ENCODE data around the gene HBP1. TPM values are rescaled to one million over a fixed set of nuclear protein-coding genes. Genes with fewer than 3 reads are reported as not detected.
"Not testable (repeated sequence)": the region's sequence is repeated elsewhere in the genome, so short reads cannot be mapped to it uniquely, and the experiment has no call there.

HBP1 gene
- total and polyA plus RNA-seq, 8 donors: 47.9 to 181 (median 125) TPM

DNA sequence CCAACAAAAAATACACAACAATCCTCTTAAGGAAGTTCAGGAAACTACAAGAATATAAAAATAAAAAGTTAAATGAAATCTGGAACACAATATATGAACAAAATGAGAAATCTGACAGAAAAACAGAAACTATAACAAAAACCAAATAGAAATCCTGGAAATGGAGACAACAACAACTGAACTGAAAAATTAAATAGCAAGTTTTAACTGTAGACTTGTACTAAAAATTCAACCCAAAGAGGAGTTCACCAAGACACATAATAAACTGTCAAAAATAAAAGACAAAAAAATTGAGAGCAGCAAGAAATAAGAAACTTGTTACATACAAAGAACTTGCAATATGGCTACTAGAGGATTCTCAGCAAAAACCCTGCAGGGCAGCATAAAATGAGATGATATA lies 45.1 kb downstream of the HBP1 start:
- ATAC-seq (no peak), DNase-seq (no peak)
- H3K36me3 ChIP-seq: peaks cover 0 to 20% of the 10 kb centered on the region in 2 donors
- TF ChIP-seq, protein P1, sequence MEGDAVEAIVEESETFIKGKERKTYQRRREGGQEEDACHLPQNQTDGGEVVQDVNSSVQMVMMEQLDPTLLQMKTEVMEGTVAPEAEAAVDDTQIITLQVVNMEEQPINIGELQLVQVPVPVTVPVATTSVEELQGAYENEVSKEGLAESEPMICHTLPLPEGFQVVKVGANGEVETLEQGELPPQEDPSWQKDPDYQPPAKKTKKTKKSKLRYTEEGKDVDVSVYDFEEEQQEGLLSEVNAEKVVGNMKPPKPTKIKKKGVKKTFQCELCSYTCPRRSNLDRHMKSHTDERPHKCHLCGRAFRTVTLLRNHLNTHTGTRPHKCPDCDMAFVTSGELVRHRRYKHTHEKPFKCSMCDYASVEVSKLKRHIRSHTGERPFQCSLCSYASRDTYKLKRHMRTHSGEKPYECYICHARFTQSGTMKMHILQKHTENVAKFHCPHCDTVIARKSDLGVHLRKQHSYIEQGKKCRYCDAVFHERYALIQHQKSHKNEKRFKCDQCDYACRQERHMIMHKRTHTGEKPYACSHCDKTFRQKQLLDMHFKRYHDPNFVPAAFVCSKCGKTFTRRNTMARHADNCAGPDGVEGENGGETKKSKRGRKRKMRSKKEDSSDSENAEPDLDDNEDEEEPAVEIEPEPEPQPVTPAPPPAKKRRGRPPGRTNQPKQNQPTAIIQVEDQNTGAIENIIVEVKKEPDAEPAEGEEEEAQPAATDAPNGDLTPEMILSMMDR (IDR thresholded peaks at IDR 0.05): no peak
- H3K4me1 ChIP-seq: no peaks in the 10 kb centered on the region
- no peak overlapping the region for H3K27ac ChIP-seq
- intact Hi-C loops (cut with DNase I): no loop called here
- H3K4me3 ChIP-seq: no peak overlapping the region
- H3K27me3 ChIP-seq: no peaks in the 10 kb centered on the region
- H3K9me3 ChIP-seq: peaks cover 0 to 11% of the 10 kb centered on the region in 2 donors

DNA sequence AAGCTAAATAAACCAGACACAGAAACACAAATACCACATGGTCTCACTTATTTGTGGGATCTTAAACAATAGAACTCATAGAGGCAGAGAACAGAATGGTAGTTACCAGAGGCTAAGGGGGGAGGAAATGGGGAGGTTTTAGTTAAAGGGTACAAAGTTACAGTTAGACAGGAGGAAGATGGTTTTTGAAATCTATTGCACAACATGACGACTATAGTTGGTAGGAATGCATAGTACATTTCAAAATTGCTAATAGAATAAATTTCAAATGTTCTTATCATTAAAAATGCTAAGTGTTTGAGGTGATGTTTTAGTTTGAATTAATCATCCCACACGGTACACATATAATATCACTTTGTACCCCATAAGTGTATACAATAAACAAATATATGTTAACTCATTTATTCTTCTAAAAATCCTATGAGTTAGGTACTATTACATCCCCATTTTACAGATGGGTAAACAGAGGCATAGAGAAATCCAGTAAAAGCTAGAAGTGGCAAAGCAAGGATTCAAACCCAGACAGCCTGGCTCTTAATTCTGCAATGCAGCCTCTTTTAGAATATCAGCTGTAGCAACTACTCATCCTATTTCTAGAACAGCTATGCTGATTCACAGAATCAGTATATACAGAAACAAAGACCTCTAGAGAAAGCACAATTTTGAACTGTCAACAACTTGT lies 50.9 kb downstream of the HBP1 start:
- Histone ChIP-seq H3K4me3 (no peak overlapping the region), H3K9me3 (no peaks in the 10 kb centered on the region), H3K27me3 (no peaks in the 10 kb centered on the region), H3K4me1 (no peaks in the 10 kb centered on the region), H3K27ac (no peak overlapping the region), H3K36me3 (peaks cover 0 to 6% of the 10 kb centered on the region in 2 donors)
- ATAC-seq (no peak), DNase-seq (no peak)
- intact Hi-C loops (cut with DNase I): no loop called here
- TF ChIP-seq, protein P1 (IDR thresholded peaks at IDR 0.05): no peak

DNA sequence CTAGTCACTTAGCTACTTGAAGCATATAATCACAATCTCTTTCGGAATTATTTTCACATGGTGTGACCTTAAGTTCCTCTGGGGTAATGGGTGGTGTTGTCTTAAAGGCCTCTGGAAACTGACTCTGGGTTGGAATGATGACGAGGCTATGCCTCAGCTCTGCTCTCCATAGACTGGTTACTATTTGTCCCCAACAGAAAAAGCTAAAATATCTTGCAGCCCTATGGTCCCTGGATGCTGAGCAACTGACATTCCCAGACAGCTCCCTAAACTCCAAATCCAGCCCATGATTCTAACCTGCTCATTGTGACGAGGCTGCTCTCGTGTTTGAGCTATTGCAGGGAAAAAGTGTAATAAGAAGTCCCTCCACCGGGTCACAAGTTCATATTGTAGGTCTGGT lies 51.6 kb downstream of the HBP1 start:
- ATAC-seq: no peak
- TF ChIP-seq, protein P1 (IDR thresholded peaks at IDR 0.05): no peak
- intact Hi-C loops (cut with DNase I): no loop called here
- Histone ChIP-seq H3K4me3 (no peak overlapping the region), H3K27ac (no peak overlapping the region), H3K36me3 (peaks cover 0 to 7% of the 10 kb centered on the region in 2 donors), H3K9me3 (no peaks in the 10 kb centered on the region), H3K4me1 (no peaks in the 10 kb centered on the region), H3K27me3 (no peaks in the 10 kb centered on the region)
- no peak for DNase-seq

DNA sequence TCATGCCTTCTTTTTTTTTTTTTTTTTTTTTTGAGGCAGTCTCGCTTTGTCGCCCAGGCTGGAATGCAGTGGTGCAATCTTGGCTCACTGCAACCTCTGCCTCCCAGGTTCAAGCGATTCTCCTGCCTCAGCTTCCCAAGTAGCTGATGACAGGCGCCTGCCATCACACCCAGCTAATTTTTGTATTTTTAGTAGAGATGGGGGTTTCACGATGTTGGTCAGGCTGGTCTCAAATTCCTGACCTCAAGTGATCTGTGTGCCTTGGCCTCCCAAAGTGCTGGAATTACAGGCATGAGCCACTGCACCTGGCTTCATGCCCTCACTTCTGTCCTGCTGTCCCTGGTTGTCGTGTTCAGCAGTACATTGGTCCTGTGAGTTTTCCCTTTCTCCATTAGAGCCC lies 52.0 kb downstream of the HBP1 start:
- H3K4me3 ChIP-seq; H3K9me3 ChIP-seq; H3K27me3 ChIP-seq; ATAC-seq; intact Hi-C loops (cut with DNase I); H3K27ac ChIP-seq; DNase-seq; H3K4me1 ChIP-seq: not testable (repeated sequence)
- H3K36me3 ChIP-seq: peaks cover 0 to 11% of the 10 kb centered on the region in 2 donors

DNA sequence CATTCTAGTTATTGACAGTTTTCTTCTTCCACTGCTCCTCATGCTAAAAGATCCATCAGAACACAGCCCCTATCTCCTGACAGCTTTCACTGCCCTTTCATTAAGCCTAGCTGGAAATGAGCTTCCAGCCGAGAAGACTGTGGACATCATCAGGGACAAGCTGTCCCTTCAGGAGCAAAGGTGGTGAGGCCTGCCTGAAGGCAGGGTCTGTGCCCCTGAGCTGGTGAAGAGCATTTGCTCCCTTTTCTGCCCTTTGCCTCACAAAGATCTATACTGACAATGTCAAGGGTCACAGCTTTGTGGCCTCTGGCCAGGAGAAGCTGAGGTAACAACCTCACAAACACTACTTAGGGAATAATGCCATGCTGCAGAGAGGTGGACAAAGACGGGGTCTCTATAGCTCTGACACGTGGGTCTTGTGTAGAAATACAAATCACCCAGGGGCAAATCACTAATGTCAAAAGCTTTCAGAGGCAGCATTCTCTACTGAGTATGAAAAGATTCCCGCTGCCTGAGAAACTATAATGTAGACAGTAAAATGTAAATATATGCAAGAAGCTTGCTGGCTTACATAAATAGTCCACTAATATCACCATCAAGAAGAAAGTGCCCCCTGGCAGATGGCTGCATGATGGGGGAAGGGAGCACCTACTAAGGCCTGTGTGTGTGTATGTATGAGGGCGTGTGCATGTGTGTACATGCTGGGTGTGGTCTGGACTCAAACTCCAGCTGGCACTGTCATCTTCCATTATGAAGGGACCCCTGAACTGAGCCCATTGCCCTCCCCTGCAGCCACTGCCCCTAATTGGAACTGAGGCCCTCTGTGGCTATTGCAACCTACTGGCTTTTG lies 55.8 kb downstream of the HBP1 start:
- Histone ChIP-seq H3K4me3 (no peak overlapping the region), H3K27me3 (no peaks in the 10 kb centered on the region), H3K27ac (no peak overlapping the region), H3K4me1 (no peaks in the 10 kb centered on the region), H3K9me3 (no peaks in the 10 kb centered on the region), H3K36me3 (peaks cover 0 to 30% of the 10 kb centered on the region in 2 donors)
- no peak for DNase-seq
- intact Hi-C loops (cut with DNase I): no loop called here
- TF ChIP-seq, protein P1 (IDR thresholded peaks at IDR 0.05): no peak
- no peak for ATAC-seq

All from left lung (tissue), 10 donors.